GM12878 (cell line): Measurements from ENCODE around the gene SKIC8. TPM values are rescaled to one million over a fixed set of nuclear protein-coding genes. Genes with fewer than 3 reads are reported as not detected.

ENCODE experiments used
- ATAC-seq: fragments of 200-7000 bp; cut with Tn5 transposase; 3 replicates; pipeline ENCODE4 v1.9.1; 2020; ENCODE audit warnings: mild to moderate bottlenecking, moderate library complexity
- BruUV-seq: library from RNA; stranded (reverse); fragments of 400-500 nt; replicated peaks from 2 replicates; lab custom pipeline; 2021; lab: Mats Ljungman, UMichigan
- CTCF ChIA-PET: fragments of 300-600 bp; sonication (Branson Sonifier 250); formaldehyde crosslinking; extraction: SDS; loops from one replicate; lab custom pipeline; 2021; ENCODE audit warnings: inconsistent platforms; lab: Yijun Ruan, JAX
- POLR2A ChIA-PET: fragments of 350-600 bp; formaldehyde crosslinking; extraction: SDS; loops from one replicate; lab custom pipeline; 2021; ENCODE audit warnings: inconsistent platforms; lab: Charles Lee
- RAD21 ChIA-PET: fragments of 300-600 bp; sonication (Branson Sonifier 250); formaldehyde crosslinking; loops from one replicate; lab custom pipeline; 2023; ENCODE audit warnings: antibody characterized with exemption; ENCODE audit not compliant: unreplicated experiment; lab: Charles Lee
- SMC1A ChIA-PET: fragments of 300-600 bp; sonication (Branson Sonifier 250); formaldehyde crosslinking; loops from one replicate; lab custom pipeline; 2023; ENCODE audit not compliant: unreplicated experiment, uncharacterized antibody; lab: Charles Lee
- DNase-seq: peaks from one replicate; pipeline ENCODE4 v3.0.0-alpha.2; 2011; ENCODE audit warnings: low read depth, low spot score
- FAIRE-seq: peaks from 3 replicates; lab custom pipeline; 2011; peaks lifted over from hg19 to GRCh38; lab: Jason Lieb, UNC
- H2AFZ ChIP-seq: 2 replicates; pipeline ENCODE4 v1.6.0; 2011; ENCODE audit warnings: low read depth, low read length, control low read depth; ENCODE audit not compliant: control insufficient read depth
- H3K27ac ChIP-seq: 2 replicates; pipeline ENCODE4 v1.5.1; 2011; ENCODE audit warnings: control low read depth; ENCODE audit not compliant: control insufficient read depth, insufficient read depth
- H3K27me3 ChIP-seq, 2 experiments: replicated peaks in 1 of 2; 2 replicates each; pipeline versions ENCODE4 v1.6.0 to v1.6.1; 2011; ENCODE audit warnings: low read length in 1 of 2; ENCODE audit not compliant: control insufficient read depth in 2 of 2, insufficient read depth in 2 of 2
- H3K36me3 ChIP-seq, 2 experiments: 2 replicates each; pipeline ENCODE4 v1.5.1; 2011; ENCODE audit warnings: low read length in 1 of 2; ENCODE audit not compliant: control insufficient read depth in 2 of 2, insufficient read depth in 2 of 2
- H3K4me1 ChIP-seq: 2 replicates; pipeline ENCODE4 v1.6.1; 2011; ENCODE audit warnings: mild to moderate bottlenecking, low read length, moderate library complexity, mixed read lengths; ENCODE audit not compliant: control insufficient read depth, insufficient read depth
- H3K4me2 ChIP-seq: 2 replicates; pipeline ENCODE4 v1.6.0; 2011; ENCODE audit warnings: control low read depth; ENCODE audit not compliant: control insufficient read depth, insufficient read depth
- H3K4me3 ChIP-seq: fragments of 200-600 bp; sonication (generic); 2 replicates; pipeline ENCODE4 v1.5.1; 2016
- H3K79me2 ChIP-seq: 2 replicates; pipeline ENCODE4 v1.6.0; 2011; ENCODE audit warnings: low read length; ENCODE audit not compliant: control insufficient read depth, insufficient read depth
- H3K9ac ChIP-seq: 2 replicates; pipeline ENCODE4 v1.8.0; 2011; ENCODE audit warnings: low read length, control low read depth, mixed read lengths; ENCODE audit not compliant: control insufficient read depth, insufficient read depth
- H3K9me3 ChIP-seq: replicated peaks from 3 replicates; pipeline ENCODE4 v1.5.1; 2011; ENCODE audit warnings: mild to moderate bottlenecking, low read length; ENCODE audit not compliant: control insufficient read depth, insufficient read depth
- H4K20me1 ChIP-seq: 2 replicates; pipeline ENCODE4 v1.6.0; 2011; ENCODE audit not compliant: control insufficient read depth, insufficient read depth
- ASH2L ChIP-seq: fragments of 300-600, 200-600 bp; sonication (generic); IDR thresholded peaks from 2 replicates; pipeline ENCODE4 v1.6.1; 2017; ENCODE audit warnings: low read depth, mild to moderate bottlenecking, borderline replicate concordance
- BACH1 ChIP-seq: fragments of 450-650 bp; IDR thresholded peaks from 2 replicates; pipeline ENCODE4 v1.6.1; 2017; ENCODE audit warnings: mild to moderate bottlenecking, borderline replicate concordance
- BCLAF1 ChIP-seq: fragments of 450-650 bp; IDR thresholded peaks from 2 replicates; pipeline ENCODE4 v1.6.1; 2017; ENCODE audit warnings: antibody characterized with exemption, mild to moderate bottlenecking, moderate library complexity
- CREM ChIP-seq: IDR thresholded peaks from 2 replicates; pipeline ENCODE4 v1.6.1; 2014; ENCODE audit warnings: antibody characterized with exemption, low read depth
- EP300 ChIP-seq, 2 experiments: fragments of 150-350 bp in 1 of 2; IDR thresholded peaks; 2 replicates each; pipeline ENCODE4 v1.6.1; 2011 to 2012; ENCODE audit warnings: low read depth in 2 of 2, low read length in 2 of 2, borderline replicate concordance in 1 of 2, improper control_type of control experiment in 1 of 2, inconsistent platforms in 1 of 2; ENCODE audit not compliant: control insufficient read depth in 1 of 2
- FOXK2 ChIP-seq: fragments of 450-650 bp; IDR thresholded peaks from 2 replicates; pipeline ENCODE4 v1.6.1; 2017; ENCODE audit warnings: mild to moderate bottlenecking, moderate library complexity
- HCFC1 ChIP-seq: fragments of 150-350 bp; IDR thresholded peaks from 2 replicates; pipeline ENCODE4 v1.6.1; 2014; ENCODE audit warnings: low read length
- KAT2A ChIP-seq: conservative IDR thresholded peaks from 2 replicates; pipeline ENCODE4 v1.6.1; 2011; ENCODE audit warnings: low read depth, low read length; ENCODE audit not compliant: control insufficient read depth
- RUNX3 ChIP-seq: IDR thresholded peaks from 2 replicates; pipeline ENCODE4 v1.6.1; 2012; ENCODE audit warnings: low read length, inconsistent platforms
- SIN3A ChIP-seq: IDR thresholded peaks from 2 replicates; pipeline ENCODE4 v1.6.1; 2012; ENCODE audit warnings: low read depth, low read length, improper control_type of control experiment
- STAT1 ChIP-seq: fragments of 450-650 bp; conservative IDR thresholded peaks from 2 replicates; pipeline ENCODE4 v1.6.1; 2014; ENCODE audit warnings: antibody characterized with exemption, mild to moderate bottlenecking
- ZNF24 ChIP-seq: fragments of 450-650 bp; IDR thresholded peaks from 2 replicates; pipeline ENCODE4 v1.6.1; 2017; ENCODE audit warnings: antibody characterized with exemption, mild to moderate bottlenecking
- WGBS: methylation state at CpG from one replicate; pipeline ENCODE4 v1.1.6; 2016; ENCODE audit warnings: low lambda C conversion rate; ENCODE audit not compliant: insufficient replicate concordance, insufficient coverage; ENCODE audit errors: missing lambda C conversion rate; 5-methylcytosine and 5-hydroxymethylcytosine counted together
- in situ Hi-C: fragments of 300-500 bp; cut with MboI; formaldehyde crosslinking; loops from 9 replicates; pipeline ENCODE4 v1.14.3; 2018; ENCODE audit warnings: mixed read lengths
- intact Hi-C: fragments of 100-400 bp; cut with micrococcal nuclease; formaldehyde crosslinking; loops from one replicate; pipeline ENCODE4 v1.14.2; 2022; ENCODE audit not compliant: unreplicated experiment
- polyA plus RNA-seq, 11 experiments: library from polyadenylated mRNA; depleted of rRNA in 4 of 11; unstranded in 6 of 11; stranded (reverse) in 5 of 11; fragments of >200 nt; fragmentation: Nextera tagmentation in 4 of 11; fragmentation: Illumina TruSeq in 1 of 11; extraction: Ambion mirVana in 4 of 11; extraction: Trizol in 1 of 11; gene quantifications; 1 replicate in 1 of 11; 2 replicates in 10 of 11; pipeline versions ENCODE4 v1.2.1 to v1.2.3, GENCODE V29; 2011 to 2016; ENCODE audit warnings: inconsistent platforms in 2 of 11, missing spikeins in 2 of 11, low read depth in 1 of 11
- total RNA-seq, 4 experiments: library from RNA; depleted of rRNA in 3 of 4; stranded (reverse); fragments of >200 nt in 3 of 4; fragmentation: Illumina TruSeq in 1 of 4; extraction: Trizol in 1 of 4; gene quantifications; 2 replicates each; pipeline versions ENCODE4 v1.2.1 to v1.2.3, GENCODE V29; 2013 to 2021

The SKIC8 gene
- total and polyA plus RNA-seq, 10 of the 15 experiments (the other 5 are each of a cell fraction or from before 2014, with no cell fraction given): 57.0 to 288 (median 128) TPM

- no peak for TF ChIP-seq BCLAF1
- no peak for TF ChIP-seq KAT2A
- no peak for TF ChIP-seq BACH1
- no peak for TF ChIP-seq EP300 (IDR thresholded peaks at IDR 0.05; ENCODE audit: borderline replicate concordance in 1 of 2, control insufficient read depth in 1 of 2, low read depth in 2 of 2, low read length in 2 of 2)
- TF ChIP-seq RUNX3: no peak
- no peak for TF ChIP-seq SIN3A
- no peak for TF ChIP-seq CREM
- TF ChIP-seq, all 136 proteins: peak for 0
Measured at GRCh38 chr15:78272316-78272715, 27.1 kb downstream of the SKIC8 start (continued).

GRCh38 chr15:78266806-78267205, 32.6 kb downstream of the SKIC8 start:
- ChIA-PET RAD21 (no interaction called here), POLR2A (no interaction called here), SMC1A (interaction anchor here (1.5 kb wide), 2 partner anchors 16 to 159 kb away, joined by 4 to 5 read pairs; no protein-coding TSS in a partner anchor), CTCF (interaction anchor here (0.8 to 1.7 kb wide), 3 partner anchors 15 to 308 kb away, joined by 3 to 7 read pairs (median 3); no protein-coding TSS in a partner anchor)
- no peaks in the 10 kb centered on the region for H3K27me3 ChIP-seq
- H3K79me2 ChIP-seq: no peaks in the 10 kb centered on the region
- H3K9ac ChIP-seq: no peak overlapping the region
- in situ Hi-C loops: no loop called here
- TF ChIP-seq FOXK2: no peak
- TF ChIP-seq HCFC1: no peak
- TF ChIP-seq STAT1: no peak
- TF ChIP-seq BCLAF1: no peak
- peak; percentile 68 for TF ChIP-seq ZNF24
- TF ChIP-seq ASH2L: no peak
- intact Hi-C loops: no loop called here
- ATAC-seq (no peak), FAIRE-seq (no peak), DNase-seq (no peak)
- H2AFZ ChIP-seq: no peak overlapping the region
- no TSS peak for BruUV-seq
- WGBS: 46% methylated on average over 2 of the region's 2 CpGs
- no peaks in the 10 kb centered on the region for H3K4me1 ChIP-seq
- H3K4me3 ChIP-seq: no peak overlapping the region
- no peaks in the 10 kb centered on the region for H4K20me1 ChIP-seq
- no peaks in the 10 kb centered on the region for H3K9me3 ChIP-seq
- H3K27ac ChIP-seq: no peak overlapping the region
- no peaks in the 10 kb centered on the region for H3K36me3 ChIP-seq
- H3K4me2 ChIP-seq: no peak overlapping the region
